Stimulated activated CD4-positive, alpha-beta T cell treated with anti-CD3 and anti-CD28 coated beads, Interleukin-12 subunit alpha, Interleukin-12 subunit beta, amount 100 ng/mL, for 4 hours (primary cell): ENCODE results near the gene SHISA6.

ENCODE experiments used
- DNase-seq: peaks from one replicate; pipeline ENCODE4 v3.0.0-alpha.2; 2020

The SHISA6 gene

GRCh38 chr17:11240841-11241610, at the start of gene SHISA6:
SHISA6 (plus strand) TSS chr17:11241213.
- no peak for DNase-seq

- no peak for DNase-seq
Observed at GRCh38 chr17:11195801-11196200, 45.2 kb upstream of the SHISA6 start.

DNA sequence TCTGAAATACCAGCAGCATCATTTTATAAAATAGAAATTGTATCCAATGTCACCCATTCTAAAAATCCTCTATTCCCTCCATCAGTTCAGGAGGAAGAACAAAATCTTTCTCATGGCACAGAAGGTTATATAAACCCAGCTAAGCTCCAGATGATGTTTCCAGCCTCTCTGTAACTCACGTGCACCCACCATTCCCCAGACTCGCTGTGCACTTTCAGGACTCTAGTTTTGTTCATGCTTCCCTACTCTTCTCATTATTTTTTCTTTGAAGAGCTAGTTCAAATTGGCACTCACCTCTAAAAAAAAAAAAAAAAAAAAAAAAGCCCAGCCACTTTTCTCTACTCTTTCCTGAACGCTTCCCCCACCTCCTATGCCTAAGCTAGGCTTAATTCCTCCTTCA, 36.0 kb upstream of the SHISA6 start:
- DNase-seq, result no peak

DNA sequence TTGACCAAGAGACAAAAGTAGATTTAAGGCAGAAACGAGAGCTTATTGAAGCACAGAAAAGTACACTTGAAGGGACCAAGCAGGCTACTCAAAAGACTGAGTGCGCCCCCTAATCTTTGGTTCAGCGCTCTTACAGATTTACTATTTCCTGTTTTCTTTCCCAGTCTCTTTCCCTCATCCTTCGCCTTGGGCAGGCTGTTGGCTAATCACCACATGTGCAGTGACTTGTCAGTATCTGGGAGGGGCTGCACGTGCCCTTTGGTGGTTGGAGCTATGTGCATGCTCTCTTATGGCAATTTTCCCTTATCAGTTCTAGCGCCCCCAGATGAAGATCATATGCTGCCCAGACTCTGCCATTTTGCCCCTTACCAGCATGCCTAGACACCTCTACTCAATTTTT, 35.4 kb upstream of the SHISA6 start:
- no peak for DNase-seq

- no peak for DNase-seq
Observed at GRCh38 chr17:11209906-11210305, 31.1 kb upstream of the SHISA6 start.

GRCh38 chr17:11212792-11213191, 28.2 kb upstream of the SHISA6 start:
- no peak for DNase-seq

DNA sequence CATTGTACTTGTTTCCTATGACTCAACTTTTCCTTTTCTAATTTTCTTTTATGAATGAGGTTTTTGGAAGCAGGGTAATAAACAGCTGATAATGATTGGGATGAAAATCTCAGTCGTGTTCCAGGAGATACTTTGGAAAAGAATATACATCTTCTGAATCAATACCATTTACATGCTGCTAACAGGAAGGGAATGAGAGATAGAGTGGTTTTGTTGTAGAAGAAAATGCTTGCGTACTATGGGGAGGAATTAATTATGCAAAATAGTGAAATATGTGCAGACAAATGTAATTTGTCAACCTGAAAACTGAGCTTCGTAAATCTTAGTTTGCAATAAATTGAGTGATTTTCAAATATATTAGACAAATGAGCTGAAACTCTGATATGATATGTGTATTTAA, 24.0 kb upstream of the SHISA6 start:
- DNase-seq, result no peak

GRCh38 chr17:11221196-11221595, 19.8 kb upstream of the SHISA6 start:
- no peak for DNase-seq

GRCh38 chr17:11221721-11222120, 19.3 kb upstream of the SHISA6 start:
- no peak for DNase-seq

GRCh38 chr17:11238705-11239104, 2.3 kb upstream of the SHISA6 start:
- DNase-seq, result no peak

DNA sequence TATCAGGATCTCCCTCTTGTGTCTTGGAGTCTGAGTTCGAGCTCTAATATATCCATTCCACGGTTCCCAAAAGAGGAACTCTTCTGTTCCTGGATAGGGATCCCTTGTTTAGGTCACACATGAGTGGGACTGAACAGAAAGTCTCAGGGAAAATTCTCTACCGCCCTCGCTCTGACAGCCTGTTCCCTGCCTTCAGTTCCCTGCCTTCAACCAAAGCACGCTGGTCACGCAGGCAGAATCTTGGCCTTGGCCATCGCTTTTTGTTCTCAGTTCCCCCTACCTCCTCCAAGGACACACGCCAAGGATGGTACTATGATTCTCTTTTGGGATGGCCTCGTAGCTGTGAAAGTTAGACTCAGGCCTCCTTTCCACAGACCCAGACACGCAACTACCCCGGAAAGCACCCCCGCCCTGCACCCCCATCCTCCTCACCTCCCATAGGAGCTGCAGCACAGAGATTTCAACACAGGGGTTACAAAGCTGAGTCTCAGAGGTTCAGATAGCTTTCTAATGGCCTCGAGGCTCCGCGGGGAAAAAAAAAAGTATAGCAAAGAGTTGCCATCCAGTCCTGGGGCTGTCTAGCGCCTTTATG, 1.5 kb upstream of the SHISA6 start:
- no peak for DNase-seq

GRCh38 chr17:11240041-11240840, 772 bp upstream of the SHISA6 start:
- no peak for DNase-seq

GRCh38 chr17:11241611-11242226, 706 bp downstream of the SHISA6 start:
- no peak for DNase-seq

GRCh38 chr17:11242411-11242810, 1.4 kb downstream of the SHISA6 start:
- DNase-seq, result no peak

- no peak for DNase-seq
Observed at GRCh38 chr17:11244776-11245175, 3.8 kb downstream of the SHISA6 start.

DNA sequence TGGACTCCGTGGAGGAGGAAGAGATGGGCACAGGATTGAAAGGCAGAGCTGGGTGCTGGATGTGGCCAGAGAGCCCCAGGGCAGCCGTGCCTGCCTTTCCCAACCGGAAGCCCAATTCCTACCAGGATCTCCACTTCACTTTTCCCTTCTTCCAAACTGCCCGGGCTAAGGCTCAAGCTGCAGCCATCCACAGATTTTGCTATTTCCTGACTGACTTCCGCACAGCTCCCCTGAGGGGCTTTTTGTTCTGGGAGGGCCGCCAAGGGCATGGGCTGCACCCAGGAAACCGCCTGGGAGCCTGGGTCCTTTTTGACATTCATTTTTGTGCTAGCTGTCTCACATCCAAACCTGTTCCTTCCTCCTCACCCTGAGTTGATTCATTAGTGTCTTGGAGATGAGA, 4.2 kb downstream of the SHISA6 start:
- DNase-seq, result no peak

DNA sequence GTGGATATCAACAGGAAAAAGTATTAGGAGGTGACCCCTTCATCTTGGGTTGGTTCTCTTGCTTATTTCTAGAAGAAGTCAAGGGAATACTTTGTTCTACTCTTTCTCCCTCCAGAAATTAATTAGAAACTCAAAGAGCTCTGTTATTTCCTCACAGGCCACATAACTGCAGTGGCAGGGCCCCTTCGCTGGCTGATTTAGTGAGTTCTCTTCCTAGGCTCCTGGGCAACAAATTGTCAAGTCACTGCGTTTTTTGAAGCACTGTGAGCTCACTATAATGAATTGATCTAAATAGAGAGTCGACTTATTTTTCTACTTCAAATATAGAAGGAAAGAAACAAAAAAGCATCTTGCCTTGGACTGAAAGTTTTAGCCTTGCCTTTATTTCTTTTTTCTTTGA, 4.8 kb downstream of the SHISA6 start:
- no peak for DNase-seq

- DNase-seq, result no peak
Observed at GRCh38 chr17:11250161-11250560, 9.1 kb downstream of the SHISA6 start.

DNA sequence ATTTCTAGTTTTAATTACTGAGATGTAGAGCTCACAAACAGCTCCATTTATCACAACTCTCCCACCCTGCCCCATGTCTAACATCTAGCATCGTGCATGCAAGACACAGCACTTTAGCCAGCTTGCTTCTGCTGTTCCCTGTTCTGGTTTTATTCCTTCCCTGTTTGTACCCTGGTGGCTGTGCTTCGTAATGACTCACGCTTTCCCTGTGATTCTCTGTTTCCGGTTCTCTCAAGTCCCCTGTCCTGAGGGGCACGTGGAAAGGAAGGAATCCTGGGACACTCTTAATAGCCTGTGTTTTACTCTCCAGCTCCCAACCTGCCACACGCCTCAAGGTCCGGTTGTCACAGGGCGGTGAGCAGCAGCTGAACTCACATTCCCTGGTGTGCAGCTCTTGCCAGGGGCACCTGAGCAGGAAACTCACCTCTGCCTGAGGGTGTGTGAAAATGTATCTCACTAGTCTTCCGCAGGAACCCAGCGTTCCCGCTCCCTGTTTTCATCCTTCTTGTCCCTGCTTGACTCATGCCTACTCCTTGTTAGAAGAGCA, 10.6 kb downstream of the SHISA6 start:
- no peak for DNase-seq

DNA sequence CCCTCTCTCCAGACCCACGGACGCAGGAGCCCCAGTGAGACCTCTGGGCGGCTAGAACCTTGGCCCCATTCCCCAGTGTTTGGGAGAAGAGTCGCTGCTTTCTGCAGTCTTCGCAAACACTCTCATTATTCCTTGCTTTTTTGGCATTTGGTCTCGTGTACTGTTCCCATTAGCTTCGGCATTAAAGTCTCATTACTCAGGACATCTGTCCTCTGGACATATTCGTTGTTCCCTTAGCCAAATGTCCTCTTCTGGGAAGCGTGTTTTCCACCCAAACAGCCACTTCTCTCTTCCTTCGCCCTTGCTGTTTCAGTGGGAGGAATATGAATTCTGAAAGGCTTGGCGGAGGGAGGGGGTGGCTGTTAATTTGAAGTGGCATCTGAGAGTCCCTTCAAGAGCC, 11.1 kb downstream of the SHISA6 start:
- no peak for DNase-seq

- DNase-seq, result no peak
Observed at GRCh38 chr17:11256877-11257276, 15.9 kb downstream of the SHISA6 start.

DNA sequence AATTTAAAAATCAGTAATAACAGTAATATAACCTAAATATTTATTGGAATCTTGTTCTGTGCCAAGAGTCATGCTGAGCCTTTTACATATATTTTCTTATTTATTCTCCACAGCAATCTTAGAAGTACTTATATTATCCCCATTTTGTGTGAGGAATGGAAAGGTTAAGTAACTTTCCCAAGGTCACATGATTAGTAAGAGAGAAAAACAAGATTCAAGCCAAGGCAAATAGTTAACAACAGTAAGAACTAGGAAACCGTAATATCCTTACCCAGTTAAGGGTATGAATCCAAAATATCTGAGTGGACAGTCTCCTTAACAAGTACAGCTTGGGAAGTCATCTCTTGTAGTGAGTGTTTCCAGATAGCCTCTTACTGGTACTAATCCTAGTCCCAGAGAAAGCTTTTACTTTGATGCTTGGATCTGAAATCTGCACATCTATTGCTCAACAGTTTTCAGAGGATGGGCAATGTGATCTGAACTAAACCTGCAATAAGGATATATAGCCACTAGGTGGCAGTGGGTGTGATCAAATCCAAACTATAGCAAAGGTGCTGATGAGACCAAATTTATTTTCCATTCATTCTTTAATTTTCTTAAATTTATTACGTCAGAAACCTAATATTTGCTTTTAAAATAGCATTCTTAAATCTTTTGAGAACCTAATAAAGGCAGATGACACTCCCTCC, 23.3 kb downstream of the SHISA6 start:
- DNase-seq, result no peak
